Activated CD8-positive, alpha-beta memory T cell treated with anti-CD3 and anti-CD28 coated beads, Interleukin-2, amount 50 U/mL, for 1 hour (primary cell): ENCODE results near the gene TTC8.
"Not testable (repeated sequence)": the region's sequence is repeated elsewhere in the genome, so short reads cannot be mapped to it uniquely, and the experiment has no call there.

Experiments
- DNase-seq: peaks from one replicate; pipeline ENCODE4 v3.0.0-alpha.2; 2020; ENCODE audit errors: extremely low read depth

The TTC8 gene

DNA sequence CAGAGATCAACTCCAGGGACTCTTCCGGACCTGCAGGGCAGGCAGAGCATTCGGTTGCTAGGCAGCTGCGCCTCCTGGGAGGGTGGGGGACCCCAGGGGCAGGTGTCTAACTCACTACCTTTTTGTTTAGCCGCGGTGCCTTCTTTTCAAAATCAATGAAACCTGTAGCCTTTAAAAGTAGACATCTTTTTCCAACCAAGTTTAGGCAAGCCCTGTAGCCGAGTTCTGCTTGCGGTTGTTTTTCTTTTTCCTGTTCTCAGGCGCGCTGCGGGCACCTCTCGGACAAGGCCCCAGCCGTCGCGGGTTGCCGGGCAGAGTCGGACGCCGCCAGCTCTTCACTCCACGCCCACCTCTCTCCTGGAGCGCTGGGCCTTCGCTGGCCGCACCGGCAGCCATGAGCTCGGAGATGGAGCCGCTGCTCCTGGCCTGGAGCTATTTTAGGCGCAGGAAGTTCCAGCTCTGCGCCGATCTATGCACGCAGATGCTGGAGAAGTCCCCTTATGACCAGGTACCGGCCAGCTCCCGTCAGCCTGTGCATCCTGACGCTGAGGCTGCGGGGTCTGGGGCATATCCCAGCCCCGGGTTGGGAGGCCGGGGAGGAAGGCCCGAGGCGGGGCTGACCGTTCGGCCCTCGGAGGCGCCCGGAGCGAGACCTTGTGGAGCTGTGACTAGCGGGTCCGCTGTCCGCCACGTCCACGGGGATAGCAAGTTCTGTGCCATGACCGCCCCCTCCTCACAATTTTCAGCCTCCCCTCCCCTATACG is at the start of gene TTC8:
TSS of gene TTC8 (plus strand) at position 338 of the 764 bp plus-strand sequence. CDS start at position 395, 57 bp downstream.
- peak; percentile 61 for DNase-seq

DNA sequence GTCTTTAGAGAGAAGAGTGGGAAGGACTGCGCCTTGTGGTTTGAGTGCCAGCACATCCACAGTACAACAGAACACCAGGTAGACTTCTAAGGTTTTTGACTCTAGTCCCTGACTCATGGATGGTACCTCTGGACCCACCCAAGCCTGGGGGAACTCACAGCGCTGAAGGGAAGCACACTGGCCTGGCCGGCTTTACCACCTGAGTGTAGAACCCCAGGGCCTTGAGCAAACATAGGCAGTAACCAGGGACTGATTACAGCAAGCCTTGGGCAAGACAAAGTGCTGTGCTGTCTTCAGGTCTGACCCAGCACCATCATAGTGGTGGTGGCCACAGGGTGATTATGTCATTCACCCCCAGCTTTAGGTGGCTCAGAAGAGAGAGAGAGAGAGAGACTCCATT is 48.9 kb upstream of the TTC8 start:
- no peak for DNase-seq

DNA sequence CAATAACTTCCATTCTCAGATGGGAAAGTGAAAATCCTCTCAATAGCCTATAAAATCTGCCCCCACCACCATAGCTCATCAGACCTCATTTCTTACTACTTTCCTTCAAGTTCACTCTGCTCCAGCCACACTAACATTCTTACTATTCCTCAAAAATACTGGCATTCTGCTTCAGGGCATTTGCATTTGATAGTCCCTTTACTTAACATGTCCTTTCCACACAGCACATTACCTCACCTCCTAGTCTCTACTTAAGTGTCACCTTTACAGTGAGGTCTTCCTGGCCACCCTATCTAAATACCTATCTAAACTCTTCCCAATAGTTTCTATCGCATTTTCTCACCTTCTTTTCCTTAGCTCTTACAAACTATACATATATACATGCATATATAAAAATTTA is 38.5 kb upstream of the TTC8 start:
- no peak for DNase-seq

DNA sequence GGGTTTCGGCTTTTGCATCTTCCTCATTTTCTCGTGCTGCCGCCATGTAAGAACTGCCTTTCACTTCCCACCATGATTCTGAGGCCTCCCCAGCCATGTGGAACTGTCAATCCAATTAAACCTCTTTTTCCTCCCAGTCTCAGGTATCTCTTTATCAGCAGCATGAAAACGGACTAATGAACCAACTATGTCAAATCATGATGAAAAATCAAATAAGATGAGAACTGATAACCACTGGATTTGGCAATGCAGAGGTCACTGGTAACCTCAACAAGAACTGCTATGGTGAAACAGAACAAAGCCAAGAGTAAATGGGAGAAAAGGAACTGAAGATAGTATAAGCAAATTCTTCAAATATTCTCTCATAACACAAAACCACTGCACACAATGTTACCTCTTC is 37.7 kb upstream of the TTC8 start:
- no peak for DNase-seq

DNA sequence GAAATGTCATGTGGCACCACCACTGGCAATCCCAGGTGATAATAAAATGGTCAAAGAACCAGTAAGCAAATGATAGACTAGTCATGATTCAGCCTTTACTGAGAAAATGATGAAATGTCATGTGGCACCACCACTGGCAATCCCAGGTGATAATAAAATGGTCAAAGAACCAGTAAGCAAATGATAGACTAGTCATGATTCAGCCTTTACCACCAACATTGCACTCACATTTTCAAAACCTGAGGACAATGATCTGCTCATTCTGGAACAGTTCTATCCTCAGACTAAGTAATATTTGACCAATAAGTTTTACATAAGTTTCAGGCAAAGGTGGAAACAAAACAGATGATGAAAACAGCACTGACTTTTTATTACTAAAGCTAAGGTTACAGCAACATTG is 34.9 kb upstream of the TTC8 start:
- not testable (repeated sequence) for DNase-seq

DNA sequence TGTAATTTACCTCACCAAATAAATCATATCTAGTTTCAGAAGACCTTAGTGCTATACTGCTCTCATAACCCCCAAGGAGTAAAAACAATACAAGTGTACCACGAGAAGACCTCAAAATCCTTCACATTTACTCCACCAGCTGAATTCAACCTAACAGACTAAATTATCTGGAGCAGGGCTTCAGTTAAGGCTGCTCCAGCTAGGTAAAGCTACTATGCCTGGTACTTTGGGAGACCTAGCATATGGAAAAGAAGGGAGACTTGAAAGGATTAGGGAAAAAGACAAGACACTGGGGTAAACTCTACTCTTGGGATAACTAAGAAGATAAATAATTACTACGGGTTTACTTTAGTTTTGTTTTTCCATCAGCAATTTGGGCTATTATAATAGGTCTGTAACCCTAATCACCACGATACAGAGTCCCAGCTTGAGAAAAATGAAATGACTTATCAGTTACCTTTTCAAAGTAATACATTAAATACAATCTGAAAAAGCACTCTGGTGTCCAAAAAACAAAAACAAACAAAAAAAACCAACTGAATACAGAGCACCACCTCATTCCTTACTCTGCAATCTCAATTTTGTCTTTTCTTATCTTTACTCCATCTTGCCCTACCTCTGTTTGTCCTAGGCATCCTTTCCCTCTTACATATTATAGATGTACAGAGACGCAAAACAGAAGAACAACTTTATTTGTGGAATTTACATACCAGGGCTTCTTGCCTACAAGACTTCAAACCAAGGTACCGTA is 33.8 kb upstream of the TTC8 start:
- DNase-seq = no peak

DNA sequence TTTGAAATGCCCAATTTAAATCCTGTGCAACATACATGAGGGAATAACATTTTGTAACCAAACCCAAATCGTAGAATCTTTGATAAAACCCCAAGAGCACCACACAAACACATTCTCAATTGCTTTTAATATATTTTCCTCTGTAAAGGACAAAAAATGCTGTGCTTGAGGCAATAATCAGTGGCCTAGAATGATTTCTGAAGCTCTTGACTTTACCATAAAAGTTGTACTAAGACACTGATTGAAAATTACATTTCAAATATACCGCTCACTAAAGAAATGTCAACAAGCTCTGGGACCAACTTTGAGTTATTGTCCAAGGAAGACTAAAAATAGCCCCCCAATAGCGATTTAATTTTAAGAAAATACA is 33.2 kb upstream of the TTC8 start:
- no peak for DNase-seq

DNA sequence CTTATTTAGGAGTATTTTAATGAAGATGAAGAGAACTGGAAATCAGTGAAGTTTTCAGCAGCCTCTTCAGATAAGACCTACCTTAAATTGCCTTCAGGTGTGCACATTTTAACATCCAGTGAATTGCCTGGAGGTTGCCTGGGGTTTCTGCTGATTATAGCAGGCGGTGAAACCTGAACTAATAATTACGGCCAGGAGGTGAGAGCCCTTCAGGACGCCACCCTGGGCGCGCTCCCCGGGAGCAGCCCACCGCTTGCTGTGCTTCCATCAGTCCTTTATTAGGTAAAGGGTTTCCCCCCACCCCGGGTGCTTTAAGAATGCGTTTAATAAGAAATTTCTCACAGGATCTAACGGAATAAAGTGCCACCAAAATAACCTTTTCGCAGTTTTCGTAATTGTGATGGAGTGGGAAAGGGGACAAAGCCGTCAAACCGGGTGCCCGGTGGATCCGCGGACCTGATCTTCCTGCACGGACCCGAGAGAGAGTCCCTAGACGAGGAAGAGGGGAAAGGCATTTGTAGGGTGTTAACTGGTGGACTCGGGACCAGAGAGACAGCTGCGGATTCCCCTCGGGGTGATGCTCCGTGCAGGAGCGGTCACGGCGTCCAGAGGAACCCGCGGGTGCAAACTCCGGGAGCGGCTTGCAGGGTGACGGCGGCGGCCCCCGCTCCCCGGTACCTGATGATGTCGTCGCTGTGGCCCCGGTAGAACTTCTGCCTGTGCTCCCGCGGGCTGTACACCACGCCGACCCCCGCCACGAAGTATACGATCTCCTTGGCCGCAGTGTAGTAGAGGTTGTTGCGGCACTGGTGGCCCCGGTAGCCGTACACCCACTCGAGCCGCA is 32.6 kb upstream of the TTC8 start:
- DNase-seq = peak; percentile 1

DNA sequence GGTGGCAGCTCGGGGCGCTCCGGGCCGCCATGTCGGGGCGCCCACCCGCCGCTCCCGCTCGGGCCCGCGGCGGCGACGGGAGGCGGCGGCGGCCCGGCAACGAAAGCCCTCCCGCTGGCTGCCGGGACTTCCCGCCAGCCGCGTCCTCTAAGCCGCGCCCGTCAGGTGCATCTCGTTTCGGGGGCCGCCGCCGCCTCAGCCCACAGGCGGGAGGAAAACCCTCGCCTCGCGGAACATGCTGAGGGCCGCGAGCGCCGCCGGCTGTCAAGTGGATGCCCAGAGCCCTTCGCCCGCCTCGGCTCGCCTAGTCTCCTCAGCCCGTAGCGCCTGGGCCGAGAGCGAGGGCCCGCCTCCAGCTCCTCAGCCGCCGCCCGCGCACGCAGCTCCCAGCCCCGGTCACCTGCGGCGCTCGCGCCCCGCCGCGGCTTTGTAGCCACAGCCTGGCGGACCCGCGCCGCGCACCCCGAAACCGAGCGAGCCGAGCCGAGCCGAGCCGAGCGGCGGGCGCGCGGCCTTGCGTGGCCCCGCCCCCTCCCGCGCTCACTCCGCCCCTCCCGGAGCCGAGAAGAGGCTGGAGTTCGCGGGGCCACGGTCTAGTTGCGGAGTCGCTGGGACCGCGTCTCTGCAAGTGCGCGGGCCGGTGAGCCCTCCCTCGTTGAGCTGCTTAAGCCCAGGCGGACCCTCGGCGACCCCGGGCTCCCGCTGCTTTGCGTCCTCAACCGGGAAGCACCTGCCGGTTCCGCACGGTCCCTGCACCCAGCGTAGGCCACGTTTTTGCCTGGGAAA is 31.8 kb upstream of the TTC8 start, which contains the start of gene EML5:
TSS of gene EML5 (minus strand) at position 481 of the 786 bp plus-strand sequence. CDS start at position 31, 450 bp downstream.
- DNase-seq = peak; percentile 36

DNA sequence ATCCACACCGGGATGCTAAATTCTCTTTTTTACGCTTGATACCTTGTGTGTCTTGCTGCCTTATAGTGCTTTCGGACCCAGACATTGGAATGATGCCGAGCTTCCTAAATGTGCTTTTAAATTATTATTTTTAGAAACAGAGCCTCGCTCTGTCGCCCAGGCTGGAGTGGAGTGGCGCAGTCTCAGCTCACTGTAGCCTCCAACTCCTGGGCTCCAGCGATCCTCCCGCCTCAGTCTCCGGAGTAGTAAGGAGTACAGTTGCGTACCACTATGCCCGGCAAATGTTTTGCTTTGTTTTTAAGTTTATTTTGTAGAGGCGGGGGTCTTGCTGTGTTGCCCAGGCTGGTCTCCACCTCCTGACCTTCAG is 31.2 kb upstream of the TTC8 start:
- no peak for DNase-seq

DNA sequence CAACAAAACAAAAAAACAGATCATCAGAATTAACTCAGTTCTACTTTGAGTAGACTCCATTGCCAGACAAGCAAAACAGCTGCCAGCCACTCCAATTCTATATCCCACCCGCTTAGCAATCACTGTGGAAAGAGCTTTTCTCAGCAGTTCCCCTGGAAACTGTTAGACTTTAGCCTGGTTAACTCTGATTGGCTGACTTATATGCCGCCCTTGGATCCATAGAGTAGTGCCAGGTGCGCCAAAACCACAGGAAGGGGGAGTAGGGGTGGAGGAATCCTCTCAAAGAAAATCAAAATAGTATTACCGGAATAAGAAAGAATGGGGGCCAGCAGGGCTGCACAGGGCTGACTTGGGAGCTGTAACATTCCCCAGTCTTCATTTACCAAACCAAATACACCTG is 26.3 kb upstream of the TTC8 start:
- no peak for DNase-seq

DNA sequence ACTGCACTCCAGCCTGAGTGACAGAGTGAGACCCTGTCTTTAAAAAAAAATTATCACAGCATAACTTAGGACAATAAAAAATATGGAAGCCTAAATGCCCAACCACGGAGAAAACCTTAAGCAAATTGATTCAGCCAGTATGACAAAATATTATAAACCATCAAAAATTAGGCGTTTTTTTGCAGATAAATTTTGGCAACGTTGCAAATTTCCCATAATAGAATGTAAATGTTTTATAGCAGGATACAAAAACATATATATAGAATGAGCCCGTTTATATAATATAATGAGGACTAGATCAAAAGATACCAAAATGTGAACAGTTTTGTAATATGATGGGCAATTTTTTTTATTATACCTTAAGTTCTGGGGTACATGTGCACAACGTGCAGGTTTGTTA is 24.9 kb upstream of the TTC8 start:
- DNase-seq = no peak

DNA sequence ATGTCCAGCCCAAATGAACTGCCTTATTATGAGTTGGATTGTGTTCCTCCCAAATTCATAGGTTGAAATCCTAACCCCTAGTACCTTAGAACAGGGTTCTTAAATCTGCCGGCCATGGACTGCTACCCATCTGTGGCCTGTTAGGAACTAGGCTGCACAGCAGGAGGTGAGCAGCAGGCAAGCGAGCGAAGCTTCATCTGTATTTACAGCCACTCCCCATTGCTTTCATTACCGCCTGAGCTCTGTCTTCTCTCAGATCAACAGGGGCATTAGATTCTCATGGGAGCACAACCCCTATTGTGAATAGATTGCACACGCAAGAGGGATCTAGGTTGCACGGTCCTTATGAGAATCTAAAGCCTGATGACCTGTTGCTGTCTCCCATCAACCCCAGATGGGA is 21.9 kb upstream of the TTC8 start:
- DNase-seq = no peak

DNA sequence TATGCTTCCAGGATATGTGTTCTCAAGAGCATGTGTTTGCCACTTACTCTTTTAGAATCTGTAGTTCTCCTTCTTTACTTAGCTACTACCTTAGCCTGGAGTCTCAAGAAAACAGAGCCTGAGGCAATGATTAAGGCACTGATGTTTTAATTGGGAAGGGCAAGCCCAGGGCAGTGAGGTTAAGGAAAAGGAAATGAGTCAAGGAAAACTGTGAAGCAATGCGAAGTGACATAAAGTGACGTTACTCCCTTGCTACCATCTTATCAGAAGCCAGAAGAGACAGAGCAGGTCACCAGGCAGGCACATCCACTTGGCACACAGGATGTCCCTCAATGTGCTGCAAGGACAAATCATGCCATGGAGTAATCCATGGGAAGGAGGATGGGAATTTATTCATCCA is 20.4 kb upstream of the TTC8 start:
- no peak for DNase-seq

DNA sequence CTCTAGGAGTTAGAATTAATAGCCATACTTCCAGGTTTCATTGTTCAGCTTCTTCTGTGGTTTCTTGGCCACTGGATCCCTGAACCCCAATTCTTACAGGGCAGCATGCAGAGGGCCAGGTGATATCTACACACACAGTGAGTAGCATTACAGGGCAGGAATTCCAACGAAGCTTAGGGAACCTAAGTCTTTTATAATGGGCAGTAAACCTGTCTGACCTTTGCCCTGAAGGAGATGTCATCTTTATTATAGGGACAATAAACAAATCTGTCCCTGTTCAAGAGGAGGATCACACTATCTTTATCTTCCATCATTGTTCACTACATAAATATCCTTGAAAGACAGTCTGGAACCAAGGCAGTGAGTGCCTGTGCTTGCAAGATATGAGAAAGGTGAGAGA is 20.0 kb upstream of the TTC8 start:
- DNase-seq = no peak

DNA sequence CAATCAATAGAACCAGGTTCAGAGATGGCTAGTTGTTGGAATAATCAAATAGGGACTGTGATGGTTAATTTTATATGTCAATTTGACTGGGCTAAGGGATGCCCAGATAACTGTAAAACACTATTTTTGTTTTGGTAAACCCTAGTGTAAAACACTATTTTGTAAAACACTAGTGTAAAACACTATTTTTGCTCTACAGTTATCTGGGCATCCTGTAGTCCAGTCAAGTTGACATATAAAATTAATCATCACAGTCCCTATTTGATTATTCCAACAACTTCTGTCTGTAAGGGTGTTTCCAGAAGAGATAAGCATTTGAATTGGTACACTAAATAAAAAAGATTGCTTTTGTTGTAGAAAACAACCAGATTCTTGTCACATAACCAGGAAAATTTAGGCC is 16.1 kb upstream of the TTC8 start:
- no peak for DNase-seq

DNA sequence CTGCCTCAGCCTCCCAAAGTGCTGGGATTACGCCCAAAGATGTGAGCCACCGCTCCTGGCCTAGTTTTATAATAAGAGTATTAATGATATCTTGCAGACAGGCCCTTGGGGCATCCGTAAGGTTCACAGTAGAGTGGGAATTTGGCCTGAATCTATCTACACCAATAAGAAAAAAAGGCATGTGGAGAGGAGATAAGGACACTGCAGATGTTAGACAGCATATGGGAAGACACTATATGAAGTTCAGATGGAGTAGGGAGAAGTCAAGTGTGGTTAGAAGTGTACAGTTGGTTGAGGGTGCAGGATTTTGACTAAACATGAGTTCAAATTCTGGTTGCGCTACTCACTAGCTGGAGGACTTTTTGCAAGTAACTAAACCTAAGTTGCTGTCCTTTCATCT is 8.5 kb upstream of the TTC8 start:
- DNase-seq = no peak

DNA sequence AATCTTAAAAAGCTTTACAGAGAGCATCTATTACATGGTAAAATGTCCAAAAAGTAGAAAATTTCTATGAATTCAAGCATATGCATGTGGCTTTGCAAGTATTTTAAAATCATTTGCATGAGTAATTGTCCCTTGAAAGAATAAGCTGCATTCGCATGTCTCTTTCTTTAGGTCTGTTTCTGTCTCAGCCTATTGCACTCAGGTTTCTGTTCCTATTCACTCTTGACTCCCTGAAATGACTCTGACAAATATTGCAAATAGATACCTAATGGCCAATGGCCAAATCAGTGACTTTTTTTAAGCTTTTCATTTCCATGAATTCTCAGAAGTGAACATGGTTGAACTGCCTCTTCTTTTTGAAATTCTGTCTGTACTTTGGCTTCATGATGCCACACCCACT is 6.4 kb upstream of the TTC8 start:
- no peak for DNase-seq

DNA sequence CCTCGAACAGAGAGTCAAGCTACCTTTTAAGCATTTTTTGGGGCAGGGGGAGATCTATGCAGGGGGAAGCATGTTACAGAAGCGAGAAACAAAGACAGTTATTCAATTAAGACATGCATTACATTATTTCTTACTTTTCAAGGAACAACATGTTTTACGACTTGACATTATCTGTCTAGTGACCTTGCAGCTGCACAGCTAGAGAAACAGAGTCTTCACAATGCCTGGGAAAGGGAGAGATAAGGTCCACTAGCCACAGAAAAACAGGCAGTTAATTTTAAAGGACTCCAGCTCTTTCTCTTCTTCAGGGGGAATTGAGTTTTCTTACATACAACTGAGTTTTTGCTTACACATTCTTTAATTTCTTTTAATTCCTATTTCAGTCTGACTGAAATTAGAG is 4.8 kb upstream of the TTC8 start:
- not testable (repeated sequence) for DNase-seq

DNA sequence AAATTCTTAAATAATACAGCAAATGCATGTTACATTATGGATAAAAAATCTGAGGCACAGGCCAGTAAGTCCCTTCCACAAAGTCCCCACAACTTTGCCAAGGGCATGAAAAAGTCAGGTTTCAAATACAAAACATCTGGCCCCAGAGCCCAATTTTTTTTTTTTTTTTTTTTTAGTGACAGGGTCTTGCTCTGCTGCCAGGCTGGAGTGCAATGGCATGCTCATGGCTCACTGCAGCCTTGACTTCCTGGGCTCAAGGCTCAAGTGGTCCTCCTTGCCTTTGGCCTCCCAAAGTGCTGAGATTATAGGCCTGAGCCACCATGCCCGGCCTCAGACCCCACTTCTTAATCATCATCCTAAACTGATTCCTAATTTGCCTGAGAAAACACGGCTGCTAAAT is 3.1 kb upstream of the TTC8 start:
- no peak for DNase-seq

DNA sequence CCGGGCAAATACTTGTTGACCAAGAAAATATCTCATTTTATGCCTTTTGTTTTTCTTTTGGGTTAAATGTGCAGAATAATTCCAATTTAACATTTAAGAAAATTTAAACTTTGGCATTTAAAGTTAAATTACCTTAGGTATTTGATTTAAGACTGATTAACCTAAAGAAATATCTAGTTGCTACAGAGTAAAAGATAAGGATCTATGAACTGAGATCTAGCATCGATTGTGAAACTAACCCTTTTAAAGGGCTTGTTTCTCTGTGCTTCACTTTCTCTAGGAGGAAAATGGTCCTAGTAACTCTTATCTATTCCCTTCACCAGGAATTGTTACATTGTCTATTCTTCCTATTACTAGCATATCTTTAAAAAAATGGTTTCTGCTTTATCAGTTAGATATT is 2.6 kb upstream of the TTC8 start:
- no peak for DNase-seq

DNA sequence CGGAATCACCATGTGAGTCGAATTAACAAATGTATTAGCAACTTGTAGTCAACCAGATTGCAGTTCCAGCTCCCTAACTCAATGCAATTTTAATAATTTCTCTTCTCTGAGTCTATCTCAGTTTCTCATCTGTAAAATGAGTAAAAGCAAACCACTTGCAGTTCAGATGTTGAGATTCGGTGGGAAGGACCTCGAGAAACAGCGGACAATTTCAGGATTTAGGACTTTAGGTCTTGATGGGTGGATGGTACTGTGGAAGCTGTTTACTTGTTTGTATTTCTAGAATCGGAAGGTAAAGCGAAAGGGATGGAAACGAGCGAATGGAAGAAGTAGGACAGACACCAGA is 510 bp upstream of the TTC8 start:
- DNase-seq = no peak
